ENCODE measurements around the gene PHF1.

- no peak for TF ChIP-seq CTCF (CRISPR knock-in tag; IDR thresholded peaks at IDR 0.05)
- TF ChIP-seq EED (CRISPR knock-in tag; IDR thresholded peaks at IDR 0.05): no peak
- no peak for TF ChIP-seq NCOA1 (CRISPR knock-in tag; IDR thresholded peaks at IDR 0.05)
- TF ChIP-seq RAD51 (IDR thresholded peaks at IDR 0.05; ENCODE audit: borderline replicate concordance): no peak
- TF ChIP-seq HNRNPUL1 (IDR thresholded peaks at IDR 0.05; ENCODE audit: low read depth, low read length): no peak
- TF ChIP-seq CSRNP1 (CRISPR knock-in tag; IDR thresholded peaks at IDR 0.05): no peak
- no peak for TF ChIP-seq ZNF318 (CRISPR knock-in tag; IDR thresholded peaks at IDR 0.05)
- no peak for TF ChIP-seq U2AF1 (optimal IDR thresholded peaks at IDR 0.05; ENCODE audit: low read depth, low read length)
- no peak for TF ChIP-seq SRSF9 (IDR thresholded peaks at IDR 0.05; ENCODE audit: borderline replicate concordance, insufficient read depth, low read depth, low read length, poor library complexity, severe bottlenecking)
- no peak for TF ChIP-seq SAFB2 (CRISPR knock-in tag; IDR thresholded peaks at IDR 0.05; ENCODE audit: borderline replicate concordance, low read depth)
- no peak for TF ChIP-seq SIN3A (IDR thresholded peaks at IDR 0.05; ENCODE audit: borderline replicate concordance, low read depth, low read length)
Observed at GRCh38 chr6:33415831-33416230, 5.0 kb downstream of the PHF1 start.
